Sigmoid colon (tissue), 7 donors: Measurements from ENCODE around the gene TOGARAM1. TPM values are rescaled to one million over a fixed set of nuclear protein-coding genes. Genes with fewer than 3 reads are reported as not detected.
A peak's percentile ranks its signal among the peaks of the same experiment; 100 is the strongest.

Source experiments
- DNase-seq: peaks from one replicate; pipeline ENCODE4 v3.0.0-alpha.2; 2019
- H3K27ac ChIP-seq, 4 donors: fragments of 200-600 bp; sonication (generic); one replicate each; pipeline ENCODE4 v1.5.1; 2016 to 2019; ENCODE audit warnings: mild to moderate bottlenecking in 1 of 4
- H3K27me3 ChIP-seq, 3 donors: fragments of 200-600 bp; sonication (generic); one replicate each; pipeline ENCODE4 v1.5.1; 2019; ENCODE audit warnings: mild to moderate bottlenecking in 1 of 3
- H3K36me3 ChIP-seq, 4 donors: fragments of 200-600 bp; sonication (generic); one replicate each; pipeline ENCODE4 v1.5.1; 2016 to 2019
- H3K4me1 ChIP-seq, 4 donors: fragments of 200-600 bp; sonication (generic); one replicate each; pipeline ENCODE4 v1.5.1; 2017 to 2019
- H3K4me3 ChIP-seq, 4 donors: fragments of 200-600 bp; sonication (generic); one replicate each; pipeline ENCODE4 v1.5.1; 2017 to 2019; ENCODE audit warnings: mild to moderate bottlenecking in 2 of 4, moderate library complexity in 1 of 4
- H3K9me3 ChIP-seq, 4 donors: fragments of 200-600 bp in 3 of 4; sonication (generic) in 3 of 4; one replicate each; pipeline versions ENCODE4 v1.5.1 to v1.6.1; 2013 to 2019
- EP300 ChIP-seq, 4 donors: sonication (generic); formaldehyde crosslinking; IDR thresholded peaks; one replicate each; pipeline ENCODE4 v1.6.1; 2017; ENCODE audit warnings: antibody characterized with exemption in 4 of 4
- POLR2A ChIP-seq, 2 donors: fragments of 450-650 bp; IDR thresholded peaks; one replicate each; pipeline ENCODE4 v1.6.1; 2016; ENCODE audit warnings: antibody characterized with exemption in 2 of 2, mild to moderate bottlenecking in 2 of 2, moderate library complexity in 2 of 2
- POLR2AphosphoS5 ChIP-seq, 4 donors: sonication (generic); formaldehyde crosslinking; IDR thresholded peaks; one replicate each; pipeline ENCODE4 v1.6.1; 2017; ENCODE audit warnings: antibody characterized with exemption in 4 of 4
- WGBS, 2 donors: extraction: QIAGEN DNeasy Blood & Tissue Kit; methylation state at CpG; one replicate each; pipeline ENCODE4 v1.1.7; 2013; 5-methylcytosine and 5-hydroxymethylcytosine counted together
- intact Hi-C: fragments of 100-400 bp; cut with DNase I; formaldehyde crosslinking; loops from one replicate; pipeline ENCODE4 v1.15.1; 2023
- polyA plus RNA-seq, 3 donors: library from polyadenylated mRNA; stranded (reverse); fragments of 200-250 nt; gene quantifications; one replicate each; pipeline ENCODE4 v1.2.3, GENCODE V29; 2013
- total RNA-seq, 4 donors: library from RNA; depleted of rRNA; stranded (reverse); fragments of >200 nt; gene quantifications; one replicate each; pipeline ENCODE4 v1.1.0, GENCODE V29; 2016
- TF ChIP-seq, protein P1 (sequence below), 4 experiments: fragments of 450-650 bp in 3 of 4; fragments of 200-600 bp in 1 of 4; IDR thresholded peaks; one replicate each; pipeline ENCODE4 v1.5.1; 2016 to 2019; ENCODE audit warnings: antibody characterized with exemption in 4 of 4, mild to moderate bottlenecking in 3 of 4, moderate library complexity in 2 of 4
- donor health status: healthy with polysubstance abuse.
- donor health status: Bipolar disorder and iron deficiency.
- donor health status: healthy.

TOGARAM1 gene, protein sequence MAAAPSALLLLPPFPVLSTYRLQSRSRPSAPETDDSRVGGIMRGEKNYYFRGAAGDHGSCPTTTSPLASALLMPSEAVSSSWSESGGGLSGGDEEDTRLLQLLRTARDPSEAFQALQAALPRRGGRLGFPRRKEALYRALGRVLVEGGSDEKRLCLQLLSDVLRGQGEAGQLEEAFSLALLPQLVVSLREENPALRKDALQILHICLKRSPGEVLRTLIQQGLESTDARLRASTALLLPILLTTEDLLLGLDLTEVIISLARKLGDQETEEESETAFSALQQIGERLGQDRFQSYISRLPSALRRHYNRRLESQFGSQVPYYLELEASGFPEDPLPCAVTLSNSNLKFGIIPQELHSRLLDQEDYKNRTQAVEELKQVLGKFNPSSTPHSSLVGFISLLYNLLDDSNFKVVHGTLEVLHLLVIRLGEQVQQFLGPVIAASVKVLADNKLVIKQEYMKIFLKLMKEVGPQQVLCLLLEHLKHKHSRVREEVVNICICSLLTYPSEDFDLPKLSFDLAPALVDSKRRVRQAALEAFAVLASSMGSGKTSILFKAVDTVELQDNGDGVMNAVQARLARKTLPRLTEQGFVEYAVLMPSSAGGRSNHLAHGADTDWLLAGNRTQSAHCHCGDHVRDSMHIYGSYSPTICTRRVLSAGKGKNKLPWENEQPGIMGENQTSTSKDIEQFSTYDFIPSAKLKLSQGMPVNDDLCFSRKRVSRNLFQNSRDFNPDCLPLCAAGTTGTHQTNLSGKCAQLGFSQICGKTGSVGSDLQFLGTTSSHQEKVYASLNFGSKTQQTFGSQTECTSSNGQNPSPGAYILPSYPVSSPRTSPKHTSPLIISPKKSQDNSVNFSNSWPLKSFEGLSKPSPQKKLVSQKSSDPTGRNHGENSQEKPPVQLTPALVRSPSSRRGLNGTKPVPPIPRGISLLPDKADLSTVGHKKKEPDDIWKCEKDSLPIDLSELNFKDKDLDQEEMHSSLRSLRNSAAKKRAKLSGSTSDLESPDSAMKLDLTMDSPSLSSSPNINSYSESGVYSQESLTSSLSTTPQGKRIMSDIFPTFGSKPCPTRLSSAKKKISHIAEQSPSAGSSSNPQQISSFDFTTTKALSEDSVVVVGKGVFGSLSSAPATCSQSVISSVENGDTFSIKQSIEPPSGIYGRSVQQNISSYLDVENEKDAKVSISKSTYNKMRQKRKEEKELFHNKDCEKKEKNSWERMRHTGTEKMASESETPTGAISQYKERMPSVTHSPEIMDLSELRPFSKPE (N-terminal part only)
- 10 to 100 TPM; 14.3 to 27.1 (median 19.8) TPM for total RNA-seq
- polyA plus RNA-seq = 1 to 10 TPM; 2.8 to 4.9 (median 3.0) TPM

DNA sequence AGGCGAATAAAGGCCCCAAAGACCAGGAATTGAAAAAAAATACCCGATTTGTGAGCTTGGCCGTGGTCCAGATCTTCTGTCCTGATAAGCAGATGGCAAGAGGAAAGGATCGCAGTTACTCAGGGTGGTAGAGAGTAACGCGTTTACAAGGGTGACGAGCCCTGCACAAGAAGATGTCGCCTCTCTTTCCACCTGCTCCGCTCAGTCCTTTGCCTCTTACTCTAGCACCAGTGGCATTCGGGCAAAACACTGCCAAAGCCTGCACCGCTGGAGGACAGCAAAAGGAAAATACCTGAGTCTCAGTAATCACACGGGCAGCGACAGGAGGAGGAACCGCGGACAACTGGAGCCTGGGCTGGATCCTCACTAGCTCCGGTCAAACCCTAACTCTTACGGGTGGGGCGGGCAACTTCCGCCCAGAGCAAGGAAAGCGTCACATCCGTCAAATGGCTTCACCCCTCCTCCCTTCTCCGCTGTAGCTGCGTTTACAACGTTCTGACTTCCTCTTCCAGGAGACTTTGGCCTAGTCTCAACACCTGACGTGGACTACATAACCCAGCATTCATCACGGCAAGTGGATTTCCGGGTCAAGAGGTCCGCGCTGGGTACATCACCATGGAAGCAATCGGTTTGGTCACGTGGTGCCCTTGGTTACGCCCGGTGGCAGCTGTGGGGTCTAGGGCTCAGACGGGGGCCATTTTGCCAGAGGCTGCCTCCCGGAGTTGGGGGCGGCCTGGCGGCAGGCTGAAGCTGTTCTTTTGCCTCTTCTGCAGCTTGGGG lies at the start of gene TOGARAM1, which contains the start of gene KLHL28:
Gene TOGARAM1, plus strand, starts transcription at position 637 of the 780 bp plus-strand sequence. CDS start 232 bp downstream, outside the sequence.
Gene KLHL28, minus strand, starts transcription at position 394 of the 780 bp plus-strand sequence. CDS start 16,019 bp downstream, outside the sequence.
- intact Hi-C loops = loop anchor here (1.0 to 5.0 kb wide), 4 partner anchors 49 to 173 kb away; partner anchors contain the start of gene FKBP3
- Histone ChIP-seq H3K4me1 (peaks cover 0 to 67% (median 56%) of the 10 kb centered on the region in 4 donors), H3K36me3 (no peaks in the 10 kb centered on the region), H3K27ac (peak within 1 kb of the TSS; percentile 91 to 94 (median 92)), H3K27me3 (no peaks in the 10 kb centered on the region), H3K9me3 (no peaks in the 10 kb centered on the region), H3K4me3 (peak within 1 kb of the TSS; percentile 59 to 86 (median 72))
- DNase-seq = peak; percentile 99
- 0 to 1% methylated on average over 37 of the region's 37 CpGs for WGBS, 2 donors
- TF ChIP-seq POLR2AphosphoS5 (IDR thresholded peaks at IDR 0.05) = peak; percentile 93 to 98 (median 95)
- TF ChIP-seq, protein P1, sequence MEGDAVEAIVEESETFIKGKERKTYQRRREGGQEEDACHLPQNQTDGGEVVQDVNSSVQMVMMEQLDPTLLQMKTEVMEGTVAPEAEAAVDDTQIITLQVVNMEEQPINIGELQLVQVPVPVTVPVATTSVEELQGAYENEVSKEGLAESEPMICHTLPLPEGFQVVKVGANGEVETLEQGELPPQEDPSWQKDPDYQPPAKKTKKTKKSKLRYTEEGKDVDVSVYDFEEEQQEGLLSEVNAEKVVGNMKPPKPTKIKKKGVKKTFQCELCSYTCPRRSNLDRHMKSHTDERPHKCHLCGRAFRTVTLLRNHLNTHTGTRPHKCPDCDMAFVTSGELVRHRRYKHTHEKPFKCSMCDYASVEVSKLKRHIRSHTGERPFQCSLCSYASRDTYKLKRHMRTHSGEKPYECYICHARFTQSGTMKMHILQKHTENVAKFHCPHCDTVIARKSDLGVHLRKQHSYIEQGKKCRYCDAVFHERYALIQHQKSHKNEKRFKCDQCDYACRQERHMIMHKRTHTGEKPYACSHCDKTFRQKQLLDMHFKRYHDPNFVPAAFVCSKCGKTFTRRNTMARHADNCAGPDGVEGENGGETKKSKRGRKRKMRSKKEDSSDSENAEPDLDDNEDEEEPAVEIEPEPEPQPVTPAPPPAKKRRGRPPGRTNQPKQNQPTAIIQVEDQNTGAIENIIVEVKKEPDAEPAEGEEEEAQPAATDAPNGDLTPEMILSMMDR (IDR thresholded peaks at IDR 0.05) = no peak
- TF ChIP-seq EP300 (IDR thresholded peaks at IDR 0.05) = peak in 1 of 4 donors; percentile 78
- peak; percentile 84 to 90 for TF ChIP-seq POLR2A (IDR thresholded peaks at IDR 0.05)

DNA sequence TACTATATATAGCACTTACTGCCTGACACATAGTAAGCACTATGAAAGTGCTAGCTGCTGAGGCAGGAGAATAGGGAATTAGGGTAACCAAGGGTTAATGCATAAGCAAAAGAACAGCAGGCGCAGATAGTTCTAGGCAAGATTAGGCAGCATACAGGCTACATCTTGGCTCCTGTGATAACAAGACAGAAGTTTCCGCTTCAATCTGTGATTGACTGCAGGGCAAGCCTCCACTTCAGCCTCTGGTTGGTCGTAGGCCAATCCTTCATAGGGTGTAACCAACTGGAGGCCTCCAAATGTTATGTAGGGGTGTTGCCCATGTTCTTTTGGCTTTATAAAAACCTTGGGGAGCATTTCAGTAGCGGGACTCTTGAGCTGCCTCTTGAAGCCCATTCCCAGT lies 47.1 kb upstream of the TOGARAM1 start:
- WGBS, 2 donors = 73 to 77% methylated on average over 4 of the region's 4 CpGs
- intact Hi-C loops = loop anchor here (5.0 kb wide), 3 partner anchors 47 to 352 kb away; partner anchors contain the start of genes KLHL28, MIS18BP1 and TOGARAM1

DNA sequence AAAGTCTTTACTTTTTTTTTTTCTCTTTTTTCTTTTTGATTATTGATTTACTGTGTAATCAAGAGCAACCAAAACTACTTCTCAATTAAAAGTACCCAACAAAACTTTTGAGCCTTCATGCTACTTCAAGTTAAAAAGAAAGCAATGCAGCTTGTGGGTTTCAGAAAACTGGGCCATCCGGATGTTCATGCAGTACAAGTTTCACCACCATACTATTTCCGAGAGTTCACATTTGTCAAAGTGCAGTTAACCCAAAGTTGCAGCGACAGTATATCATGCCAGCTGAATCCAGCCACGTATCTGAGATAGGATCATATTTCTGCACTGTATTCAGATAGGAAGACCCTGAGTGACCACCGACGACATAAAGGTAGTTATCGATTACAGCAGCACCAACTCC lies 33.2 kb upstream of the TOGARAM1 start:
- intact Hi-C loops = no loop called here
- peaks cover 0 to 14% (median 0%) of the 10 kb centered on the region in 4 donors for H3K36me3 ChIP-seq
- H3K4me3 ChIP-seq = no peak overlapping the region
- no peaks in the 10 kb centered on the region for H3K9me3 ChIP-seq
- no peak overlapping the region for H3K27ac ChIP-seq
- WGBS, 2 donors = 91 to 93% methylated on average over 7 of the region's 7 CpGs
- H3K4me1 ChIP-seq = no peaks in the 10 kb centered on the region
- DNase-seq = no peak
- no peaks in the 10 kb centered on the region for H3K27me3 ChIP-seq
- TF ChIP-seq POLR2A (IDR thresholded peaks at IDR 0.05) = no peak
- no peak for TF ChIP-seq EP300 (IDR thresholded peaks at IDR 0.05)
- TF ChIP-seq, protein P1 (IDR thresholded peaks at IDR 0.05) = no peak
- no peak for TF ChIP-seq POLR2AphosphoS5 (IDR thresholded peaks at IDR 0.05)

More for the DNA sequence above, 47.1 kb upstream of the TOGARAM1 start:
- H3K9me3 ChIP-seq = peaks cover 0 to 3% (median 0%) of the 10 kb centered on the region in 4 donors
- H3K36me3 ChIP-seq = no peaks in the 10 kb centered on the region
- no peak overlapping the region for H3K27ac ChIP-seq
- H3K27me3 ChIP-seq = peaks cover 0 to 3% (median 0%) of the 10 kb centered on the region in 3 donors
- no peak for DNase-seq
- H3K4me1 ChIP-seq = peaks cover 0 to 16% (median 9%) of the 10 kb centered on the region in 4 donors
- H3K4me3 ChIP-seq = no peak overlapping the region
- TF ChIP-seq, protein P1 (IDR thresholded peaks at IDR 0.05) = no peak
- TF ChIP-seq POLR2AphosphoS5 (IDR thresholded peaks at IDR 0.05) (no peak), EP300 (IDR thresholded peaks at IDR 0.05) (no peak), POLR2A (IDR thresholded peaks at IDR 0.05) (no peak)
